AG10803 (cell line): ENCODE data around the gene SSBP3.

Experiments used
- DNase-seq: peaks from one replicate; pipeline ENCODE4 v3.0.0; 2010; ENCODE audit warnings: low read depth
- H3K4me3 ChIP-seq: 2 replicates; pipeline ENCODE4 v1.5.1; 2011; ENCODE audit warnings: mild to moderate bottlenecking, low read length, control low read depth
- CTCF ChIP-seq: conservative IDR thresholded peaks from 2 replicates; pipeline ENCODE4 v1.5.1; 2011; ENCODE audit warnings: mild to moderate bottlenecking, low read length, control low read depth, inconsistent platforms

Gene SSBP3

GRCh38 chr1:54409156-54410142 is 3.3 kb upstream of the SSBP3 start:
- DNase-seq: no peak
- TF ChIP-seq CTCF: no peak
- no peak overlapping the region for H3K4me3 ChIP-seq

- no peak for TF ChIP-seq CTCF
- DNase-seq: peak; percentile 87
- no peak overlapping the region; the same call in 1 of the 2 replicates for H3K4me3 ChIP-seq
Observed at GRCh38 chr1:54408147-54409066, 2.2 kb upstream of the SSBP3 start.

- H3K4me3 ChIP-seq: peak overlapping the region; percentile 72
- TF ChIP-seq CTCF: no peak
- peak; percentile 95 for DNase-seq
Observed at GRCh38 chr1:54407404-54408146, 1.4 kb upstream of the SSBP3 start.

GRCh38 chr1:54407154-54407403 is 885 bp upstream of the SSBP3 start:
- peak overlapping the region; percentile 72 for H3K4me3 ChIP-seq
- no peak for TF ChIP-seq CTCF
- no peak for DNase-seq

GRCh38 chr1:54405898-54406293 is 298 bp downstream of the SSBP3 start:
- DNase-seq: no peak
- peak overlapping the region; percentile 74 for H3K4me3 ChIP-seq
- TF ChIP-seq CTCF: no peak

- no peak for TF ChIP-seq CTCF
- DNase-seq: no peak
- peak overlapping the region; percentile 74 for H3K4me3 ChIP-seq
Observed at GRCh38 chr1:54404939-54405897, 976 bp downstream of the SSBP3 start.
